Measurements from ENCODE around the gene CYFIP1. TPM values are rescaled to one million over a fixed set of nuclear protein-coding genes. Genes with fewer than 3 reads are reported as not detected.

The CYFIP1 gene
- total and polyA plus RNA-seq, 2 of the 8 experiments (the other 6 are each of a cell fraction or from before 2014, with no cell fraction given) = 38.6 to 81.7 TPM

- TF ChIP-seq CBX8 (IDR thresholded peaks at IDR 0.05; ENCODE audit: borderline replicate concordance, low read depth, low read length) (no peak), TCF12 (IDR thresholded peaks at IDR 0.05; ENCODE audit: low read depth, low read length) (no peak), CTCF (IDR thresholded peaks at IDR 0.05; ENCODE audit: control extremely low read depth in 1 of 3, insufficient read depth in 1 of 3, low read depth in 1 of 3, low read length in 3 of 3) (no peak), CTBP2 (IDR thresholded peaks at IDR 0.05; ENCODE audit: borderline replicate concordance, insufficient read depth, insufficient read length, low read length) (no peak), POU5F1 (IDR thresholded peaks at IDR 0.05; ENCODE audit: low read depth, low read length) (no peak), SAP30 (IDR thresholded peaks at IDR 0.05; ENCODE audit: insufficient read depth, insufficient replicate concordance, low read length) (no peak)
These were observed 63.4 kb downstream of the CYFIP1 start (continued) for GRCh38 chr15:22916606-22917350.

All from H1 (cell line).